ENCODE results near the gene VPS51. TPM values are rescaled to one million over a fixed set of nuclear protein-coding genes. Genes with fewer than 3 reads are reported as not detected.

The VPS51 gene
- total and polyA plus RNA-seq, 9 of the 15 experiments (the other 6 are each of a cell fraction or from before 2014, with no cell fraction given): 1.8 to 143 (median 46.8) TPM

DNA sequence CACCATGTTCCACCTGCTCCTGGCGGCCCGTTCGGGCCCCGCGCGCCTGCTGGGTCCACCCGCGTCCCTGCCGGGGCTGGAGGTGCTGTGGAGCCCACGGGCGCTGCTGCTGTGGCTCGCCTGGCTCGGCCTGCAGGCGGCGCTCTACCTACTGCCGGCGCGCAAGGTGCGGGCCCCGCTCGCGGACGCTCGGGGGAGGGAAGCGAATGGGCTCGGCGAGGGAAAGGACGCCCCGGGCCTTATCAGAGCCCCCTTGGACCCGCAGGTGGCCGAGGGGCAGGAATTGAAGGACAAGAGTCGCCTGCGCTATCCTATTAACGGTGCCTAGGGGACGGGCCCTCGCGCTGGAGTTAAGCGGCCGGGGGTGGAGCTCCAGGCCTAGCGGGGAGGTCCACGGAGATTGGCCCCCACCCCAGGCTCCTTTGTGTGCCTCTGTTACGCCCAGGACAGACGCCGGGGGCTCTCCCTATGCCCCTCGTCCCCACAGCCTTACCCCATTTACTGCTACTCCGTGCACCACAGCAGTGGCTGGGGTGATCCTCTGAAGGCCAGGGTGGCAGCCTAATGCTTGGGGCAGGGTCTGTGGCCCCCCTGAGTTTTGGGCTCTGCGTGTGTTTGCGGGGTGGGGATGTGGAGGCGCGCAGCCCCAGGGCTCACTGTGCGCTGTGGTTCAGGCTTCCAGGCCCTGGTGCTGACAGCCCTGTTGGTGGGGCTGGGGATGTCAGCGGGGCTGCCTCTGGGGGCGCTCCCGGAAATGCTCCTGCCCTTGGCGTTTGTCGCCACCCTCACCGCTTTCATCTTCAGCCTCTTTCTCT, 16.7 kb downstream of the VPS51 start (continued):
- TF ChIP-seq MTA1 (IDR thresholded peaks at IDR 0.05; ENCODE audit: borderline replicate concordance) (peak; percentile 77), TEAD1 (CRISPR knock-in tag; IDR thresholded peaks at IDR 0.05) (no peak), EZH2 (IDR thresholded peaks at IDR 0.05; ENCODE audit: borderline replicate concordance, low read depth, low read length) (no peak), TSC22D4 (tag; IDR thresholded peaks at IDR 0.05) (no peak), KLF13 (tag; IDR thresholded peaks at IDR 0.05; ENCODE audit: borderline replicate concordance, low read depth) (no peak), SRF (CRISPR knock-in tag; IDR thresholded peaks at IDR 0.05) (0 out of 4 replicates have a peak, but pooled peaks of 1 of the 2 experiments have one; percentile 16), ELF1 (tag; IDR thresholded peaks at IDR 0.05) (peak; percentile 26; the same call in 1 of the 2 replicates), HEY1 (CRISPR knock-in tag; IDR thresholded peaks at IDR 0.05; ENCODE audit: borderline replicate concordance) (no peak), TGIF2 (CRISPR knock-in tag; IDR thresholded peaks at IDR 0.05) (peak; percentile 94), PHF21A (IDR thresholded peaks at IDR 0.05; ENCODE audit: borderline replicate concordance, low read depth) (no peak), NR1H2 (CRISPR knock-in tag; IDR thresholded peaks at IDR 0.05) (peak; percentile 51; the same call in 1 of the 2 replicates), EWSR1 (IDR thresholded peaks at IDR 0.05; ENCODE audit: borderline replicate concordance, low read depth, partially characterized antibody) (no peak), ZNF184 (CRISPR knock-in tag; IDR thresholded peaks at IDR 0.05) (no peak), EGR1 (conservative IDR thresholded peaks at IDR 0.05) (no peak), MYNN (IDR thresholded peaks at IDR 0.05) (no peak), MYNN (CRISPR knock-in tag; IDR thresholded peaks at IDR 0.05) (no peak), DNMT1 (IDR thresholded peaks at IDR 0.05) (no peak), ZEB2 (IDR thresholded peaks at IDR 0.05) (no peak), KDM4B (IDR thresholded peaks at IDR 0.05; ENCODE audit: borderline replicate concordance in 2 of 2, low read depth in 1 of 2) (peak in 1 of 2 experiments; percentile 59; a peak in 1 of 4 replicates)
- TF ChIP-seq, protein P1, sequence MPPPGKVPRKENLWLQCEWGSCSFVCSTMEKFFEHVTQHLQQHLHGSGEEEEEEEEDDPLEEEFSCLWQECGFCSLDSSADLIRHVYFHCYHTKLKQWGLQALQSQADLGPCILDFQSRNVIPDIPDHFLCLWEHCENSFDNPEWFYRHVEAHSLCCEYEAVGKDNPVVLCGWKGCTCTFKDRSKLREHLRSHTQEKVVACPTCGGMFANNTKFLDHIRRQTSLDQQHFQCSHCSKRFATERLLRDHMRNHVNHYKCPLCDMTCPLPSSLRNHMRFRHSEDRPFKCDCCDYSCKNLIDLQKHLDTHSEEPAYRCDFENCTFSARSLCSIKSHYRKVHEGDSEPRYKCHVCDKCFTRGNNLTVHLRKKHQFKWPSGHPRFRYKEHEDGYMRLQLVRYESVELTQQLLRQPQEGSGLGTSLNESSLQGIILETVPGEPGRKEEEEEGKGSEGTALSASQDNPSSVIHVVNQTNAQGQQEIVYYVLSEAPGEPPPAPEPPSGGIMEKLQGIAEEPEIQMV (tag; conservative IDR thresholded peaks at IDR 0.05; ENCODE audit: low read depth): 0 out of 2 replicates have a peak, but pooled peaks have one; percentile 24
- TF ChIP-seq, protein P2, sequence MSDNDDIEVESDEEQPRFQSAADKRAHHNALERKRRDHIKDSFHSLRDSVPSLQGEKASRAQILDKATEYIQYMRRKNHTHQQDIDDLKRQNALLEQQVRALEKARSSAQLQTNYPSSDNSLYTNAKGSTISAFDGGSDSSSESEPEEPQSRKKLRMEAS (CRISPR knock-in tag; IDR thresholded peaks at IDR 0.05): peak; percentile 51
- TF ChIP-seq, protein P3, sequence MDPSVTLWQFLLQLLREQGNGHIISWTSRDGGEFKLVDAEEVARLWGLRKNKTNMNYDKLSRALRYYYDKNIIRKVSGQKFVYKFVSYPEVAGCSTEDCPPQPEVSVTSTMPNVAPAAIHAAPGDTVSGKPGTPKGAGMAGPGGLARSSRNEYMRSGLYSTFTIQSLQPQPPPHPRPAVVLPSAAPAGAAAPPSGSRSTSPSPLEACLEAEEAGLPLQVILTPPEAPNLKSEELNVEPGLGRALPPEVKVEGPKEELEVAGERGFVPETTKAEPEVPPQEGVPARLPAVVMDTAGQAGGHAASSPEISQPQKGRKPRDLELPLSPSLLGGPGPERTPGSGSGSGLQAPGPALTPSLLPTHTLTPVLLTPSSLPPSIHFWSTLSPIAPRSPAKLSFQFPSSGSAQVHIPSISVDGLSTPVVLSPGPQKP (CRISPR knock-in tag; IDR thresholded peaks at IDR 0.05): no peak
- TF ChIP-seq, protein P4, sequence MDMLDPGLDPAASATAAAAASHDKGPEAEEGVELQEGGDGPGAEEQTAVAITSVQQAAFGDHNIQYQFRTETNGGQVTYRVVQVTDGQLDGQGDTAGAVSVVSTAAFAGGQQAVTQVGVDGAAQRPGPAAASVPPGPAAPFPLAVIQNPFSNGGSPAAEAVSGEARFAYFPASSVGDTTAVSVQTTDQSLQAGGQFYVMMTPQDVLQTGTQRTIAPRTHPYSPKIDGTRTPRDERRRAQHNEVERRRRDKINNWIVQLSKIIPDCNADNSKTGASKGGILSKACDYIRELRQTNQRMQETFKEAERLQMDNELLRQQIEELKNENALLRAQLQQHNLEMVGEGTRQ (CRISPR knock-in tag; IDR thresholded peaks at IDR 0.05): no peak

Data from K562 (cell line).